IMR-90 (cell line): ENCODE results near the gene SGK1. TPM values are rescaled to one million over a fixed set of nuclear protein-coding genes. Genes with fewer than 3 reads are reported as not detected.

ENCODE experiments used
- ATAC-seq: fragments of 200-7000 bp; cut with Tn5 transposase; 2 replicates; pipeline ENCODE4 v1.9.1; 2020; ENCODE audit warnings: low read depth, mild to moderate bottlenecking, moderate library complexity
- BruUV-seq: library from RNA; stranded (reverse); fragments of 400-500 nt; replicated peaks from 2 replicates; lab custom pipeline; 2021; lab: Mats Ljungman, UMichigan
- CTCF ChIA-PET: fragments of 300-600 bp; formaldehyde crosslinking; extraction: SDS; loops from one replicate; lab custom pipeline; 2021; ENCODE audit warnings: antibody characterized with exemption; lab: Yijun Ruan, JAX
- POLR2A ChIA-PET: fragments of 300-600 bp; sonication (Branson Sonifier 250); formaldehyde crosslinking; loops from one replicate; lab custom pipeline; 2022; ENCODE audit warnings: antibody characterized with exemption; ENCODE audit not compliant: unreplicated experiment; lab: Charles Lee
- DNase-seq: peaks from one replicate; pipeline ENCODE4 v3.0.0; 2013
- H2AFZ ChIP-seq: replicated peaks from 2 replicates; pipeline ENCODE3; 2013; ENCODE audit warnings: low read length, mild to moderate bottlenecking; ENCODE audit not compliant: poor library complexity
- H2AK5ac ChIP-seq: 2 replicates; pipeline ENCODE4 v1.6.1; 2013; ENCODE audit warnings: low read depth, low read length, inconsistent platforms
- H2AK9ac ChIP-seq: replicated peaks from 2 replicates; pipeline ENCODE3; 2013; ENCODE audit warnings: mild to moderate bottlenecking, low read depth, low read length, moderate library complexity; ENCODE audit not compliant: poor library complexity
- H2BK120ac ChIP-seq: 2 replicates; pipeline ENCODE4 v1.6.1; 2013; ENCODE audit warnings: low read depth, low read length, inconsistent platforms
- H2BK15ac ChIP-seq: 3 replicates; pipeline ENCODE4 v1.6.1; 2013; ENCODE audit warnings: low read depth, low read length, inconsistent platforms
- H2BK20ac ChIP-seq: 2 replicates; pipeline ENCODE4 v1.6.1; 2013; ENCODE audit warnings: low read depth, mild to moderate bottlenecking, inconsistent platforms, low read length, moderate library complexity
- H2BK5ac ChIP-seq: 2 replicates; pipeline ENCODE4 v1.6.1; 2013; ENCODE audit warnings: mild to moderate bottlenecking, low read depth, low read length, inconsistent platforms; ENCODE audit not compliant: poor library complexity, severe bottlenecking
- H3K14ac ChIP-seq: replicated peaks from 2 replicates; pipeline ENCODE4 v1.6.1; 2013; ENCODE audit warnings: low read depth, low read length, inconsistent platforms
- H3K18ac ChIP-seq: 2 replicates; pipeline ENCODE4 v1.6.1; 2013; ENCODE audit warnings: low read depth, low read length, control low read depth
- H3K23ac ChIP-seq: 2 replicates; pipeline ENCODE4 v1.6.1; 2013; ENCODE audit warnings: low read depth, low read length, inconsistent platforms
- H3K27ac ChIP-seq: 2 replicates; pipeline ENCODE4 v1.5.1; 2013; ENCODE audit warnings: mild to moderate bottlenecking, control low read depth, low read length; ENCODE audit not compliant: insufficient read depth
- H3K27me3 ChIP-seq: 2 replicates; pipeline ENCODE4 v1.6.1; 2013; ENCODE audit warnings: low read length; ENCODE audit not compliant: control insufficient read depth, insufficient read depth
- H3K36me3 ChIP-seq: 2 replicates; pipeline ENCODE4 v1.6.1; 2013; ENCODE audit warnings: low read length, mixed read lengths; ENCODE audit not compliant: control insufficient read depth, insufficient read depth
- H3K4ac ChIP-seq: 2 replicates; pipeline ENCODE4 v1.6.1; 2013; ENCODE audit warnings: low read depth, low read length, inconsistent platforms
- H3K4me1 ChIP-seq: 2 replicates; pipeline ENCODE4 v1.6.1; 2013; ENCODE audit warnings: low read length, mixed read lengths; ENCODE audit not compliant: control insufficient read depth, insufficient read depth
- H3K4me2 ChIP-seq: 2 replicates; pipeline ENCODE4 v1.6.1; 2013; ENCODE audit warnings: low read depth, mild to moderate bottlenecking, control low read depth, low read length, moderate library complexity
- H3K4me3 ChIP-seq: 2 replicates; pipeline ENCODE4 v1.5.1; 2013; ENCODE audit warnings: low read depth, mild to moderate bottlenecking, control low read depth, low read length, moderate library complexity; ENCODE audit not compliant: insufficient read depth
- H3K56ac ChIP-seq: 2 replicates; pipeline ENCODE4 v1.6.1; 2013; ENCODE audit warnings: low read length, inconsistent platforms; ENCODE audit not compliant: insufficient read depth; ENCODE audit errors: extremely low read depth
- H3K79me1 ChIP-seq, 2 experiments: 2 replicates each; pipeline ENCODE4 v1.6.1; 2013; ENCODE audit warnings: low read length in 2 of 2, inconsistent platforms in 1 of 2, low read depth in 1 of 2
- H3K9ac ChIP-seq: 2 replicates; pipeline ENCODE4 v1.6.1; 2013; ENCODE audit warnings: low read depth, low read length, control low read depth
- H3K9me1 ChIP-seq: 2 replicates; pipeline ENCODE4 v1.6.1; 2013; ENCODE audit warnings: low read length, inconsistent platforms; ENCODE audit not compliant: insufficient read depth
- H3K9me3 ChIP-seq: 2 replicates; pipeline ENCODE4 v1.6.1; 2013; ENCODE audit warnings: low read length; ENCODE audit not compliant: control insufficient read depth, insufficient read depth
- H4K20me1 ChIP-seq: 2 replicates; pipeline ENCODE4 v1.6.1; 2013; ENCODE audit warnings: low read length, inconsistent platforms; ENCODE audit not compliant: insufficient read depth
- H4K5ac ChIP-seq: 2 replicates; pipeline ENCODE4 v1.6.1; 2013; ENCODE audit warnings: mild to moderate bottlenecking, low read depth, low read length, control low read depth
- H4K8ac ChIP-seq, 2 experiments: 2 replicates each; pipeline ENCODE4 v1.6.1; 2013; ENCODE audit warnings: low read depth in 2 of 2, low read length in 2 of 2, control low read depth in 1 of 2, inconsistent platforms in 1 of 2
- H4K91ac ChIP-seq: 2 replicates; pipeline ENCODE4 v1.6.1; 2013; ENCODE audit warnings: low read depth, low read length, inconsistent platforms; ENCODE audit not compliant: insufficient read depth
- CHD1 ChIP-seq: IDR thresholded peaks from 2 replicates; pipeline ENCODE4 v1.6.1; 2012; ENCODE audit warnings: low read depth, low read length, improper control_type of control experiment
- POLR2A ChIP-seq: IDR thresholded peaks from 2 replicates; pipeline ENCODE4 v1.6.1; 2012; ENCODE audit warnings: mild to moderate bottlenecking, low read depth, low read length
- RFX5 ChIP-seq: IDR thresholded peaks from 2 replicates; pipeline ENCODE4 v1.8.0; 2012; ENCODE audit warnings: low read depth, mild to moderate bottlenecking, low read length, moderate library complexity
- WGBS, 2 experiments: methylation state at CpG; one replicate each; pipeline versions ENCODE4 v1.1.5 to v1.1.7; 2013; ENCODE audit warnings: missing lambda C conversion rate in 2 of 2; ENCODE audit not compliant: insufficient read length in 1 of 2; ENCODE audit errors: extremely low coverage in 2 of 2; 5-methylcytosine and 5-hydroxymethylcytosine counted together
- dilution Hi-C: fragments of 300-500 bp; cut with HindIII; formaldehyde crosslinking; loops from one replicate; pipeline ENCODE4 v1.14.3; 2018; ENCODE audit warnings: low sequenced_read_pairs; ENCODE audit not compliant: unreplicated experiment
- in situ Hi-C: fragments of 300-500 bp; cut with MboI; formaldehyde crosslinking; loops from 3 replicates; pipeline ENCODE4 v1.14.3; 2019; ENCODE audit warnings: low sequenced_read_pairs, inconsistent platforms, mixed read lengths
- intact Hi-C: fragments of 100-400 bp; cut with micrococcal nuclease; formaldehyde crosslinking; loops from 2 replicates; pipeline ENCODE4 v1.10.0; 2022
- polyA plus RNA-seq, 3 experiments: library from polyadenylated mRNA; depleted of rRNA; stranded (reverse); fragments of >200 nt; gene quantifications; 2 replicates each; pipeline ENCODE4 v1.2.3, GENCODE V29; 2012; ENCODE audit warnings: low replicate concordance in 1 of 3
- total RNA-seq: library from RNA; depleted of rRNA; stranded (reverse); fragments of >200 nt; gene quantifications from 2 replicates; pipeline ENCODE4 v1.2.3, GENCODE V29; 2012

The SGK1 gene
- total and polyA plus RNA-seq, 2 of the 4 experiments (the other 2 are of a cell fraction), result 121 to 255 TPM

DNA sequence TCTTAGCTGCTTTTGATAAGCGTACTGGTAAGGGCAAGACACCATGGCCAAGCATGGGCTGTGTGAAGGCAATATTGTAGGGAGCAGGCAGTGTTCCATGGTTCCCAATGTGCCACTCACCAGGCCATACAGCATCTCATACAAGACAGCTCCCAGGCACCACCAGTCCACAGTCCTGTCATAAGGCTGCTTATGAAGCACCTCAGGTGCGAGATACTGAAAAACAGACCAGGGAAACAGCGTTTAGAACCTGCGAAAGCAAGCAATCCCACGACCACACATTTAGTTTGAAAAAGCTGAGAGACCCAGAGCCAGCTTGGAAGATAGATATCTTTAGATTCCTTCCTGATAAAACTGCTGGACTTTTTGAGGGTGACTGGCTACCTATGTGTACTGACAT is 146.4 kb downstream of the SGK1 start:
- ChIA-PET POLR2A (no interaction called here), CTCF (interaction anchor here (1.5 kb wide), 1 partner anchor 651 kb away, joined by 6 read pairs; no protein-coding TSS in a partner anchor)
- Histone ChIP-seq H4K20me1 (peaks cover 63% of the 10 kb centered on the region), H3K4me1 (peaks cover 5% of the 10 kb centered on the region), H3K9ac (peak overlapping the region; percentile 93), H2BK120ac (no peak overlapping the region), H4K91ac (no peak overlapping the region), H3K4me3 (peak overlapping the region; percentile 62), H3K27ac (peak overlapping the region; percentile 37), H3K18ac (peak overlapping the region; percentile 50; the same call in 1 of the 2 replicates), H3K4ac (no peak overlapping the region), H2AK9ac (no peak overlapping the region), H3K23ac (peak overlapping the region; percentile 44), H2AFZ (no peak overlapping the region), H2BK5ac (peak overlapping the region; percentile 16), H2AK5ac (no peak overlapping the region), H4K5ac (no peak overlapping the region), H3K79me1 (peaks cover 7 to 42% of the 10 kb centered on the region in 2 experiments), H3K56ac (no peak overlapping the region), H4K8ac (no peak overlapping the region; a peak in 1 of 4 replicates), H3K9me1 (peaks cover 10% of the 10 kb centered on the region), H2BK20ac (no peak overlapping the region), H3K36me3 (peaks cover 57% of the 10 kb centered on the region), H3K14ac (peak overlapping the region; percentile 11), H3K27me3 (no peaks in the 10 kb centered on the region), H3K9me3 (no peaks in the 10 kb centered on the region), H3K4me2 (peak overlapping the region; percentile 99), H2BK15ac (no peak overlapping the region)
- WGBS, 2 experiments, result 86% methylated on average over 4 of the region's 5 CpGs; no CpG with 5 or more reads in 1 of the 2 experiments
- DNase-seq (peak; percentile 49), ATAC-seq (no peak)
- dilution Hi-C loops (no loop called here), intact Hi-C loops (no loop called here), in situ Hi-C loops (loop anchor here (5.0 to 10.0 kb wide), 2 partner anchors 243 to 471 kb away; no protein-coding TSS in a partner anchor)
- TF ChIP-seq RFX5, result no peak
- TF ChIP-seq POLR2A, result peak; percentile 52
- peak; percentile 21; the same call in 1 of the 2 replicates for TF ChIP-seq CHD1
- BruUV-seq, result no TSS peak
